HG02852 (cell line): ENCODE results near the gene EP400.

Experiments
- ATAC-seq: cut with Tn5 transposase; IDR thresholded peaks from one replicate; pipeline ENCODE4 v1.9.1; 2021; ENCODE audit warnings: mild to moderate bottlenecking, moderate library complexity; ENCODE audit not compliant: unreplicated experiment

The EP400 gene

DNA sequence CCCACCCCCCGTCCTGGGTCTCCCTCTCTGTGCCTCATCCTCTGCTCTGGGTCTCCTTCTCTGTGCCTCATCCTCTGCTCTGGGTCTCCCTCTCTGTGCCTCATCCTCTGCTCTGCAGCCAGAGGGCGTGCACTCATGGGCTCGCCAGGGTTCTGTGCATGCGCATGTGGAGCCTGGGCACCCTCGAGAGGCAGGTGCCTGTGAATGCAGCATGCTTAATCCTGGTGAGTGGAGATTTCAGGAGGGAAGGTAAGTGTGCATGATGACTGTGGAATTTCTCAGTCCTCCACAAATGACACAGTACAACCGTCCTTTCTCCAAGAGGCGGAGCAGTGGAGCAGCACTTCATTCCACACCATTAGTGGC lies 65.2 kb downstream of the EP400 start:
- no peak for ATAC-seq

GRCh38 chr12:132015686-132016430 lies 66.1 kb downstream of the EP400 start:
- ATAC-seq = no peak

- no peak for ATAC-seq
Observed at GRCh38 chr12:132018193-132018916, 68.6 kb downstream of the EP400 start.

GRCh38 chr12:132019891-132020290 lies 70.1 kb downstream of the EP400 start:
- ATAC-seq = no peak

GRCh38 chr12:132020292-132020691 lies 70.5 kb downstream of the EP400 start:
- no peak for ATAC-seq

- ATAC-seq = no peak
Observed at GRCh38 chr12:132021031-132021871, 71.5 kb downstream of the EP400 start.

- ATAC-seq = no peak
Observed at GRCh38 chr12:132021965-132022364, 72.2 kb downstream of the EP400 start.

GRCh38 chr12:132023658-132024057 lies 73.9 kb downstream of the EP400 start:
- no peak for ATAC-seq

DNA sequence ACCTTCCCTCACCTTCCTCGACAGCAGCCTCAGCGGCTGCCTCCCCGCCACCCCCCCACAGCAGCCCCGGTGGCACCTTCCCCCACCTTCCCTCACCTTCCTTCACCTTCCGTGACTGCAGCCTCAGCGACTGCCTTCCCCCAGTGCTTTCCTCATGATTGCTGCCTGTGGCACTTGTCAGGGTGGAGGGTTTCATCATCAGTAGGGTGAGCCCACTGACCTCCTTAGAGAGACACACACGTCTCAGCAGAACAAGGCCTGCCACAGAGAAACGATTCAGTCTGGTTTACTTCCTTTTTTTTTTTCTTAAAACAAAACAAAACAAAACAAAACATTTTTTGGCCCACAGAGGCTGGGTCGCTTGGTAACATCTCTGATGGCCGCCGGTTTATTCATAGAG lies 75.0 kb downstream of the EP400 start:
- no peak for ATAC-seq

- ATAC-seq = no peak
Observed at GRCh38 chr12:132025526-132025925, 75.8 kb downstream of the EP400 start.

DNA sequence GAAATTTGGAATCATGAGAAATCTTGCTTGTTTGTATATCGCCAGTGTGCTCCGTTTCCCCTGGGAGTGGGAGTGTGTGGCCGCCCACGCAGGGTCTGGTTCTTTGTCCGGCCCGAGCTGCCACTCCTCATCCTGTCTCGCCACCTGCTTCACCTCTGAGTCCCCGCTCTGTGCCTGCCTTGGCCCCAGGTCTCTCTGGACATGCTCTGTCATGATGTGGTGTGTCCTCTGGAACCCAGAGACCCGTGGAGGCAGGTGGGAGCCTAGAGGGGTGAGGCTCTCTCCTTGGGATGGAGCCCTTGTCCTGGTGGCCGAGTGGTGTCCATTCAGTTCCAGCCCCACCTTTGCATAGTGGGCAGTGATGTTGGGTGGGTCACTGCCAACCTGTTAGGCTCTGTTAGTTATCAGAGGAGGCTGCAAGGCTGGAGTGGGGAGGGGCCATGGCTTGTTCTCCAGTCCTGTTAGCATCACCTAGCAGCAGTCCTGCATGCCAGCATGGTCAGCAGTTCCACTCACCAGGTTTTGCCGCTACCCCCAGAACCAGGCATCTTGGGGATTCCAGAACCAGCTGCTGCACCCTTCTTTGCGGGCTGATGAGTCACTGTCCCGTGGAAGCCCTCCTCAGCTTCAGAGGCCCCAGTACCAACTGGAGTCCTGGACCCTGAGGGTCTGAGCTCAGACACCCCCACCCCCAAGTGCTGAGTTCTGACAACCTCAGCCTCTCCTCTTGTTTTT lies 76.5 kb downstream of the EP400 start:
- ATAC-seq = no peak

GRCh38 chr12:132026796-132027500 lies 77.2 kb downstream of the EP400 start:
- ATAC-seq = no peak

- no peak for ATAC-seq
Observed at GRCh38 chr12:132027636-132028035, 77.9 kb downstream of the EP400 start.

- ATAC-seq = no peak
Observed at GRCh38 chr12:132028111-132028510, 78.4 kb downstream of the EP400 start.

GRCh38 chr12:132029503-132030300 lies 80.0 kb downstream of the EP400 start:
- no peak for ATAC-seq

GRCh38 chr12:132030367-132031038 lies 80.8 kb downstream of the EP400 start:
- ATAC-seq = no peak

DNA sequence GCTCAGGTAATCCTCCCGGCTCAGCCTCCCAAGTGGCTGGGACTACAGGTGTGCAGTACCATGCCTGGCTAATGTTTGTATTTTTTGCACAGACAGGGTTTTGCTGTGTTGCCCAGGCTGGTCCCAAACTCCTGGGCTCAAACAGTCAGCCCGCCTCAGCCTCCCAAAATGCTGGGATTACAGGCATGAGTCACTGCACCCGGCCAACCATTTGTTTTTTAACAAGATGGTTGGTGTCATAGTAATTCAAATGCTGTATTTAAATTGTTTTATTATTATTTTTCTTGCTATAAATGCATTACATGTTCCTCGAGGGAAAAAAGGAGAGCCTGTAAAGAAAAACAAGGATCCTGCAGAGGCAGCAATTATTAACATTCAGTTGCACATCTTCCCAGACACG lies 83.9 kb downstream of the EP400 start:
- ATAC-seq = no peak

DNA sequence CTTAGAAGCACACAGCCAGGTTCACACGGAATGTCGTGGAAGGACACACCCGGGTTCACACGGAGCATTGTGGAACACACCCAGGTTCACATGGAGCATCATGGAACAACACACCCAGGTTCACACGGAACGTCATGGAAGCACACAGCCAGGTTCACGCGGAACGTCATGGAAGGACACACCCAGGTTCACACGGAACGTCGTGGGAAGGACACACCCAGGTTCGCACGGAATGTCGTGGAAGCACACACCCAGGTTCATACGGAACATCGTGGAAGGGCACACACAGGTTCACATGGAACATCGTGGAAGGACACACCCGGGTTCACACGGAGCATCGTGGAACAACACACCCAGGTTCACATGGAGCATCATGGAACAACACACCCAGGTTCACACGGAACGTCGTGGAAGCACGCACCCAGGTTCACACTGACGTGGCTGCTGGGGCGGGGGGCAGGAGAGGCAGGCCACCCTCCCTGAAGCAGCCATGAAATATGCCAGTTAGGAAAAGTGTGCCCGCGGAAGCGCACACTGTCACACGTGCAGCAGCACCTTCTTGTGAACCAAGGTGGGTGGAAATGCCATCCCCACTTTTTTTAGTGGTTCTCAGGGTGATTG lies 86.4 kb downstream of the EP400 start:
- ATAC-seq = no peak
